Neural crest cell (in vitro differentiated cells): ENCODE data around the gene DARS2. TPM values are rescaled to one million over a fixed set of nuclear protein-coding genes. Genes with fewer than 3 reads are reported as not detected.
"Not testable (repeated sequence)": the region's sequence is repeated elsewhere in the genome, so short reads cannot be mapped to it uniquely, and the experiment has no call there.

Experiments used
- DNase-seq: peaks from one replicate; pipeline ENCODE4 v3.0.0; 2021; ENCODE audit warnings: low read depth, mixed read lengths, low spot score
- H3K27ac Mint-ChIP-seq: one replicate; pipeline ENCODE4 v1.8.0; 2021; ENCODE audit warnings: mild to moderate bottlenecking, mixed read lengths; ENCODE audit not compliant: unreplicated experiment
- H3K27me3 Mint-ChIP-seq: 2 replicates; pipeline ENCODE4 v1.8.0; 2021; ENCODE audit warnings: low read depth, mild to moderate bottlenecking, mixed read lengths
- H3K36me3 Mint-ChIP-seq: 2 replicates; pipeline ENCODE4 v1.8.0; 2021; ENCODE audit warnings: low read depth, mild to moderate bottlenecking, mixed read lengths
- H3K4me1 Mint-ChIP-seq: 2 replicates; pipeline ENCODE4 v1.8.0; 2021; ENCODE audit warnings: mixed read lengths
- H3K4me3 Mint-ChIP-seq: one replicate; pipeline ENCODE4 v1.8.0; 2021; ENCODE audit warnings: mild to moderate bottlenecking, mixed read lengths
- H3K9me3 Mint-ChIP-seq: 2 replicates; pipeline ENCODE4 v1.8.0; 2021; ENCODE audit warnings: mixed read lengths
- total RNA-seq: library from RNA; stranded (reverse); gene quantifications from 2 replicates; pipeline ENCODE4 v1.2.1, GENCODE V29; 2021
- TF ChIP-seq, protein P1 (sequence below): fragments of 200-600 bp; sonication (generic); conservative IDR thresholded peaks from 2 replicates; pipeline ENCODE4 v1.5.0; 2021; ENCODE audit warnings: antibody characterized with exemption, mild to moderate bottlenecking

DARS2 gene
- total RNA-seq, 1 donor from 2014 or later = 33.8 TPM

DNA sequence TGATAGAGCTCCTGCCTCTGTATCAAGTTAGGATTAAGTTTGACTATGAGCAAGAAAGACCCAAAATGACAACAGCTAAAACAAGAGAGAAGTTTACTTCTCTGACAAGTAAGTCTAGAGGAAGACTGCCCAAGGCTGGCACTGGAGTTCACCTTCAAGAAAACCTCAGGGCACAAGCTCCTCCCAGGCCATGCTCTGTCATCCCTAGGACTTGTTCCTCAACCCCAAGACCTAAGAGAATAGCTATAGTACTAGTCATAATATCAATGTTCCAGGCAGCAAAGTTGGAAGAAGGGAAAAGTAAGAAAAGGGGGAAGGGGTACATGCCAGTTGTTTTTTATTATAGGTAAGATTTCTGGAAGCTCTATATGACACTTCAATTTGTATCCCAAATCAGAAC lies 26.4 kb upstream of the DARS2 start:
- H3K27ac Mint-ChIP-seq = no peak overlapping the region

DNA sequence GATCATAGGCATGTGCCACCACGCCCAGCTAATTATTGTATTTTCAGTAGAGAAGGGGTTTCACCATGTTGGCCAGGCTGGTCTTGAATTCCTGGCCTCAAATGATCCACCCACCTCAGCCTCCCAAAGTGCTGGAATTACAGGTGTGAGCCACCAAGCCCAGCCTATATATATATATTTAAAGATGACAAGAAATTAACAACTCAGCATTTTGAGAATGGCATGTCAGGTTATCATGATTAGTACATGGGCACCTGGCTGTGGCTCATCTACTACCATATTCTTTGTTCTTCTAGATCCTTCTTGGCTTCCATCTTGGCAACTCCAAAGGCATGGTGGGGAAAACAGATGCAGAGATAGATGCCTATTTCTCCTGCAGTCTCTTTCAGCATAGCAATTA lies 24.5 kb upstream of the DARS2 start:
- H3K36me3 Mint-ChIP-seq = peaks cover 15% of the 10 kb centered on the region
- H3K9me3 Mint-ChIP-seq, H3K4me1 Mint-ChIP-seq, H3K27ac Mint-ChIP-seq, DNase-seq, H3K4me3 Mint-ChIP-seq, H3K27me3 Mint-ChIP-seq: not testable (repeated sequence)

More for the DNA sequence above, 26.4 kb upstream of the DARS2 start:
- Mint-ChIP-seq H3K36me3 (peaks cover 21% of the 10 kb centered on the region), H3K4me1 (no peaks in the 10 kb centered on the region), H3K9me3 (no peaks in the 10 kb centered on the region), H3K4me3 (no peak overlapping the region), H3K27me3 (no peaks in the 10 kb centered on the region)
- TF ChIP-seq, protein P1, sequence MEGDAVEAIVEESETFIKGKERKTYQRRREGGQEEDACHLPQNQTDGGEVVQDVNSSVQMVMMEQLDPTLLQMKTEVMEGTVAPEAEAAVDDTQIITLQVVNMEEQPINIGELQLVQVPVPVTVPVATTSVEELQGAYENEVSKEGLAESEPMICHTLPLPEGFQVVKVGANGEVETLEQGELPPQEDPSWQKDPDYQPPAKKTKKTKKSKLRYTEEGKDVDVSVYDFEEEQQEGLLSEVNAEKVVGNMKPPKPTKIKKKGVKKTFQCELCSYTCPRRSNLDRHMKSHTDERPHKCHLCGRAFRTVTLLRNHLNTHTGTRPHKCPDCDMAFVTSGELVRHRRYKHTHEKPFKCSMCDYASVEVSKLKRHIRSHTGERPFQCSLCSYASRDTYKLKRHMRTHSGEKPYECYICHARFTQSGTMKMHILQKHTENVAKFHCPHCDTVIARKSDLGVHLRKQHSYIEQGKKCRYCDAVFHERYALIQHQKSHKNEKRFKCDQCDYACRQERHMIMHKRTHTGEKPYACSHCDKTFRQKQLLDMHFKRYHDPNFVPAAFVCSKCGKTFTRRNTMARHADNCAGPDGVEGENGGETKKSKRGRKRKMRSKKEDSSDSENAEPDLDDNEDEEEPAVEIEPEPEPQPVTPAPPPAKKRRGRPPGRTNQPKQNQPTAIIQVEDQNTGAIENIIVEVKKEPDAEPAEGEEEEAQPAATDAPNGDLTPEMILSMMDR = no peak
- no peak for DNase-seq

DNA sequence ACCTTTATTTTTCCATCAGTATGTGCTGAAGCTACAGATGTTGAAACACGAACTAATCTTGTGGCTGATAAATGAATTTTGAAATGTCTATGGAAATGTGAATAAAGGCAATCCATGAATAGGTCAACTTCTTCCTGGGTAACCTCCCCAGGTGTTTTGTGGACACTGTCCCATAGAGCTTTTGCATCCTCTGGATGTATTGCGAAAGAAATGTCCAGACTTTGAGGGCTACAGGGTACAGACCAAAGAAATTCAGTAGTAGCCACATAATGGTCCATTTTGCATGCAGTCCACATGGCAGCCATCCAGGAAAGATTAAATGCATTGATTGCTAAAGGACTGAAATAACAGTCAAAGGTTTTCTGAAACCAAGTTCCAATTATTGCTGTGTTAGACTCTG lies 21.5 kb upstream of the DARS2 start:
- H3K27ac Mint-ChIP-seq = no peak overlapping the region
- no peak overlapping the region for H3K4me3 Mint-ChIP-seq
- no peak for DNase-seq
- no peaks in the 10 kb centered on the region for H3K27me3 Mint-ChIP-seq
- peaks cover 6% of the 10 kb centered on the region for H3K36me3 Mint-ChIP-seq
- no peaks in the 10 kb centered on the region for H3K4me1 Mint-ChIP-seq
- no peaks in the 10 kb centered on the region for H3K9me3 Mint-ChIP-seq
- TF ChIP-seq, protein P1 = no peak

DNA sequence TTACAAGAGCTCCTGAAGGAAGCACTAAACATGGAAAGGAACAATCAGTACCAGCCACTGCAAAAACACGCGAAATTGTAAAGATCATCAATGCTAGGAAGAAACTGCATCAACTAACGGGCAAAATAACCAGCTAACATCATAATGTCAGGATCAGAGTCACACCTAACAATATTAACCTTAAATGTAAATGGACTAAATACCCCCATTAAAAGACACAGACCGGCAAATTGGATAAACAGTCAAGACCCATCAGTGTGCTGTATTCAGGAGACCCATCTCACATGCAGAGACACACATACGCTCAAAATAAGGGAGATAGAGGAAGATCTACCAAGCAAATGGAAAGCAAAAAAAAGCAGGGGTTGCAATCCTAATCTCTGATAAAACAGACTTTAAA lies 10.8 kb upstream of the DARS2 start:
- H3K4me3 Mint-ChIP-seq, H3K27me3 Mint-ChIP-seq, H3K4me1 Mint-ChIP-seq, H3K27ac Mint-ChIP-seq, DNase-seq: not testable (repeated sequence)
- peaks cover 20% of the 10 kb centered on the region for H3K9me3 Mint-ChIP-seq
- peaks cover 59% of the 10 kb centered on the region for H3K36me3 Mint-ChIP-seq

DNA sequence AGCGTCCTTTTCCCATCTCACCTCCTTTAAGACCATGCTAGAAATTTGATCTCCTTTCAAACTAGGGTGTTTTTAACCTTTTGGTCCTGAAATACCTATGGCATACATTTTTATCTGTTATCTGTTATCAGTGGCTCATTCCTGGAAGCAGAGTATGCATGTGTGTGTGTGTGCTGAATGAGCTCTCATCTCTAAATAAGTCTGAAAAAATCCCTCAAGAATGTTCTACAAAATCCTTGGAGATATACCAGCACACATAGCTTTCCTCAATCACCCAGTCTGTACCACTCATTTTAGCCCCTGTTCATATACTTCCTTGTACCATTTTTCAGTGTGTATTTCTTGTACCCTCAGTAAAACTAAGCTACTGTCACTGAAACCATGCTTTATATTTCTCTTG lies 6.0 kb upstream of the DARS2 start:
- no peak for DNase-seq
- H3K4me3 Mint-ChIP-seq = no peak overlapping the region
- TF ChIP-seq, protein P1 = no peak
- peaks cover 37% of the 10 kb centered on the region for H3K36me3 Mint-ChIP-seq
- no peak overlapping the region for H3K27ac Mint-ChIP-seq
- peaks cover 14% of the 10 kb centered on the region for H3K9me3 Mint-ChIP-seq
- H3K4me1 Mint-ChIP-seq = peaks cover 26% of the 10 kb centered on the region
- no peaks in the 10 kb centered on the region for H3K27me3 Mint-ChIP-seq

DNA sequence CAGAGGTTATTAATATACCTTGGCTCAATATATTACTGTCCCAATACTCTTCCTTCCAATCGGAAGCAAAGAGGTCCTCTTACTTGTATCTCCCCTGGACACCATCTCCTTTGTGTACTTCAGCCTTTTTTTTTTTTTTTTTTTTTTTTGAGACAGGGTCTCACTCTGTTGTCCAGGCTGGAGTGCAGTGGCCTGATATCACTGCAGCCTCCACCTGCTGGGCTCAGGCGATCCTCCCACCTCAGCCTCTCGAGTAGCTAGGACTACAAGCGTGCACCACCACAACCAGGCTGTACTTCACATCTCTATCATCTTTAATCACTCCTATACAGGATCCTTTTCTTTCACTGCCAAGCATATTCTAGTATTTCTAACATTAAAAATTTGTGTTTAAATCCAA lies 2.8 kb upstream of the DARS2 start:
- Mint-ChIP-seq H3K27ac (no peak overlapping the region), H3K4me1 (peaks cover 35% of the 10 kb centered on the region), H3K4me3 (peak overlapping the region; percentile 27), H3K36me3 (peaks cover 8% of the 10 kb centered on the region), H3K27me3 (no peaks in the 10 kb centered on the region), H3K9me3 (no peaks in the 10 kb centered on the region)
- no peak for DNase-seq
- TF ChIP-seq, protein P1 = no peak
